ENCODE results near the gene SCN2B.

- no peak for TF ChIP-seq CTCF (conservative IDR thresholded peaks at IDR 0.05; ENCODE audit: low read length)
- no peak for TF ChIP-seq EZH2phosphoT487 (IDR thresholded peaks at IDR 0.05; ENCODE audit: borderline replicate concordance, low read depth, low read length)
These were observed 42.6 kb downstream of the SCN2B start for GRCh38 chr11:118133816-118134215.
